Fibroblast of pulmonary artery (primary cell): ENCODE results near the gene LGALS14.

Source experiments
- DNase-seq: peaks from one replicate; pipeline ENCODE4 v3.0.0-alpha.2; 2010; ENCODE audit warnings: low read depth
- H3K4me3 ChIP-seq: replicated peaks from 2 replicates; pipeline ENCODE4 v1.5.1; 2011; ENCODE audit warnings: low read depth, mild to moderate bottlenecking, control low read depth, low read length, moderate library complexity
- CTCF ChIP-seq: IDR thresholded peaks from 2 replicates; pipeline ENCODE4 v1.5.1; 2011; ENCODE audit warnings: mild to moderate bottlenecking, control low read depth, low read length, inconsistent platforms; ENCODE audit errors: missing control alignments

LGALS14 gene

GRCh38 chr19:39725995-39726394, 21.7 kb downstream of the LGALS14 start:
- TF ChIP-seq CTCF, result no peak
- no peak overlapping the region for H3K4me3 ChIP-seq
- DNase-seq, result no peak

GRCh38 chr19:39727070-39727800, 23.0 kb downstream of the LGALS14 start:
- no peak for DNase-seq
- H3K4me3 ChIP-seq, result no peak overlapping the region
- no peak for TF ChIP-seq CTCF

GRCh38 chr19:39728040-39728439, 23.8 kb downstream of the LGALS14 start:
- DNase-seq, result no peak
- no peak overlapping the region for H3K4me3 ChIP-seq
- no peak for TF ChIP-seq CTCF

GRCh38 chr19:39729594-39729993, 25.3 kb downstream of the LGALS14 start:
- H3K4me3 ChIP-seq, result no peak overlapping the region
- no peak for DNase-seq
- no peak for TF ChIP-seq CTCF

GRCh38 chr19:39731685-39732084, 27.4 kb downstream of the LGALS14 start:
- DNase-seq, result no peak
- no peak overlapping the region for H3K4me3 ChIP-seq
- TF ChIP-seq CTCF, result no peak

- no peak overlapping the region for H3K4me3 ChIP-seq
- DNase-seq, result no peak
Measured at GRCh38 chr19:39733841-39734240, 29.6 kb downstream of the LGALS14 start.

More at GRCh38 chr19:39733841-39734240, 29.6 kb downstream of the LGALS14 start:
- no peak for TF ChIP-seq CTCF
